Stimulated activated CD8-positive, alpha-beta memory T cell treated with anti-CD3 and anti-CD28 coated beads, Interleukin-12 subunit alpha, Interleukin-12 subunit beta, amount 100 ng/mL, for 1 hour (primary cell): Measurements from ENCODE around the gene CPXM2.

ENCODE experiments used
- DNase-seq: peaks from one replicate; pipeline ENCODE4 v3.0.0-alpha.2; 2020; ENCODE audit warnings: low read depth

CPXM2 gene

GRCh38 chr10:123904834-123905409 is 13.3 kb upstream of the CPXM2 start:
- no peak for DNase-seq

GRCh38 chr10:123903621-123904020 is 12.0 kb upstream of the CPXM2 start:
- DNase-seq: no peak

- no peak for DNase-seq
Observed at GRCh38 chr10:123901621-123902020, 10.0 kb upstream of the CPXM2 start.

- DNase-seq: no peak
Observed at GRCh38 chr10:123897146-123897545, 5.5 kb upstream of the CPXM2 start.

GRCh38 chr10:123896246-123896927 is 4.8 kb upstream of the CPXM2 start:
- no peak for DNase-seq

- no peak for DNase-seq
Observed at GRCh38 chr10:123893651-123894050, 2.0 kb upstream of the CPXM2 start.

GRCh38 chr10:123890756-123891143 is 857 bp downstream of the CPXM2 start:
- DNase-seq: no peak

GRCh38 chr10:123890226-123890625 is 1.4 kb downstream of the CPXM2 start:
- DNase-seq: no peak

- DNase-seq: no peak
Observed at GRCh38 chr10:123889821-123890220, 1.8 kb downstream of the CPXM2 start.

- no peak for DNase-seq
Observed at GRCh38 chr10:123888751-123889150, 2.9 kb downstream of the CPXM2 start.

- no peak for DNase-seq
Observed at GRCh38 chr10:123888256-123888655, 3.4 kb downstream of the CPXM2 start.

GRCh38 chr10:123886292-123886691 is 5.3 kb downstream of the CPXM2 start:
- no peak for DNase-seq

GRCh38 chr10:123885406-123886170 is 6.0 kb downstream of the CPXM2 start:
- DNase-seq: no peak

GRCh38 chr10:123884907-123885381 is 6.7 kb downstream of the CPXM2 start:
- no peak for DNase-seq

- DNase-seq: no peak
Observed at GRCh38 chr10:123884351-123884906, 7.2 kb downstream of the CPXM2 start.

- DNase-seq: no peak
Observed at GRCh38 chr10:123883673-123884320, 7.8 kb downstream of the CPXM2 start.

GRCh38 chr10:123882681-123883445 is 8.7 kb downstream of the CPXM2 start:
- DNase-seq: no peak

- DNase-seq: no peak
Observed at GRCh38 chr10:123882177-123882576, 9.4 kb downstream of the CPXM2 start.

GRCh38 chr10:123879606-123880257 is 11.9 kb downstream of the CPXM2 start:
- DNase-seq: no peak

GRCh38 chr10:123878666-123879303 is 12.8 kb downstream of the CPXM2 start:
- no peak for DNase-seq

GRCh38 chr10:123870260-123870659 is 21.3 kb downstream of the CPXM2 start:
- DNase-seq: no peak
